ENCODE data around the gene CFDP1.

The CFDP1 gene

GRCh38 chr16:75472908-75473877 lies 39.9 kb upstream of the CFDP1 start:
- no peak for TF ChIP-seq REST (IDR thresholded peaks at IDR 0.05; ENCODE audit: insufficient read depth in 1 of 2, low read depth in 2 of 2, low read length in 2 of 2)
- no peak for TF ChIP-seq FOXP2 (optimal IDR thresholded peaks at IDR 0.05; ENCODE audit: borderline replicate concordance, extremely low read depth, extremely low read length, insufficient read depth)
- no peak for TF ChIP-seq POLR2AphosphoS5 (IDR thresholded peaks at IDR 0.05; ENCODE audit: low read depth, low read length)
- TF ChIP-seq TAF1 (IDR thresholded peaks at IDR 0.05; ENCODE audit: borderline replicate concordance, insufficient read depth, low read length): no peak
- no peak for TF ChIP-seq SIN3A (IDR thresholded peaks at IDR 0.05; ENCODE audit: borderline replicate concordance, insufficient read depth, low read length)

- TF ChIP-seq TAF1 (IDR thresholded peaks at IDR 0.05; ENCODE audit: borderline replicate concordance, insufficient read depth, low read length) (no peak), SIN3A (IDR thresholded peaks at IDR 0.05; ENCODE audit: borderline replicate concordance, insufficient read depth, low read length) (no peak), POLR2AphosphoS5 (IDR thresholded peaks at IDR 0.05; ENCODE audit: low read depth, low read length) (no peak), REST (IDR thresholded peaks at IDR 0.05; ENCODE audit: insufficient read depth in 1 of 2, low read depth in 2 of 2, low read length in 2 of 2) (no peak), FOXP2 (optimal IDR thresholded peaks at IDR 0.05; ENCODE audit: borderline replicate concordance, extremely low read depth, extremely low read length, insufficient read depth) (no peak)
Observed at GRCh38 chr16:75471723-75472633, 38.7 kb upstream of the CFDP1 start.

- TF ChIP-seq TAF1 (IDR thresholded peaks at IDR 0.05; ENCODE audit: borderline replicate concordance, insufficient read depth, low read length): no peak
- TF ChIP-seq SIN3A (IDR thresholded peaks at IDR 0.05; ENCODE audit: borderline replicate concordance, insufficient read depth, low read length): no peak
Observed at GRCh38 chr16:75466760-75467159, 33.5 kb upstream of the CFDP1 start.

- TF ChIP-seq POLR2AphosphoS5 (IDR thresholded peaks at IDR 0.05; ENCODE audit: low read depth, low read length): peak; percentile 94
- 0 out of 4 replicates have a peak, but pooled peaks of 1 of the 2 experiments have one; percentile 15 for TF ChIP-seq REST (IDR thresholded peaks at IDR 0.05; ENCODE audit: insufficient read depth in 1 of 2, low read depth in 2 of 2, low read length in 2 of 2)
- peak; percentile 90 for TF ChIP-seq FOXP2 (optimal IDR thresholded peaks at IDR 0.05; ENCODE audit: borderline replicate concordance, extremely low read depth, extremely low read length, insufficient read depth)
- TF ChIP-seq SIN3A (IDR thresholded peaks at IDR 0.05; ENCODE audit: borderline replicate concordance, insufficient read depth, low read length): no peak
Observed at GRCh38 chr16:75464122-75464918, 31.0 kb upstream of the CFDP1 start, which contains the start of gene TMEM170A. Gene TMEM170A, minus strand, starts transcription at chr16:75464689. Its CDS starts 89 bp downstream, at chr16:75464600.

Data from PFSK-1 (cell line).